Activated CD4-positive, CD25-positive, alpha-beta regulatory T cell treated with anti-CD3 and anti-CD28 coated beads, Interleukin-2, amount 50 U/mL, for 72 hours (primary cell): ENCODE results near the gene MAD1L1.
A peak's percentile ranks its signal among the peaks of the same experiment; 100 is the strongest.
"Not testable (repeated sequence)": the region's sequence is repeated elsewhere in the genome, so short reads cannot be mapped to it uniquely, and the experiment has no call there.

Source experiments
- DNase-seq: peaks from one replicate; pipeline ENCODE4 v3.0.0; 2021

The MAD1L1 gene

GRCh38 chr7:1976521-1976920 is 256.2 kb downstream of the MAD1L1 start:
- DNase-seq: not testable (repeated sequence)

GRCh38 chr7:1975581-1975980 is 257.2 kb downstream of the MAD1L1 start:
- DNase-seq: no peak

GRCh38 chr7:1975179-1975578 is 257.6 kb downstream of the MAD1L1 start:
- DNase-seq: no peak

GRCh38 chr7:1974290-1975101 is 258.2 kb downstream of the MAD1L1 start:
- no peak for DNase-seq

- no peak for DNase-seq
These were observed 259.2 kb downstream of the MAD1L1 start for GRCh38 chr7:1973321-1974251.

- DNase-seq: no peak
These were observed 260.0 kb downstream of the MAD1L1 start for GRCh38 chr7:1972744-1973143.

GRCh38 chr7:1971946-1972654 is 260.6 kb downstream of the MAD1L1 start:
- no peak for DNase-seq

- no peak for DNase-seq
These were observed 261.9 kb downstream of the MAD1L1 start for GRCh38 chr7:1970895-1971294.

- DNase-seq: not testable (repeated sequence)
These were observed 262.5 kb downstream of the MAD1L1 start for GRCh38 chr7:1970285-1970660.

GRCh38 chr7:1969459-1970284 is 263.1 kb downstream of the MAD1L1 start:
- no peak for DNase-seq

GRCh38 chr7:1968397-1969111 is 264.2 kb downstream of the MAD1L1 start:
- DNase-seq: no peak

GRCh38 chr7:1967512-1968396 is 265.0 kb downstream of the MAD1L1 start:
- no peak for DNase-seq

- DNase-seq: no peak
These were observed 266.0 kb downstream of the MAD1L1 start for GRCh38 chr7:1966631-1967200.

- no peak for DNase-seq
These were observed 267.0 kb downstream of the MAD1L1 start for GRCh38 chr7:1965579-1966294.

GRCh38 chr7:1964913-1965578 is 267.7 kb downstream of the MAD1L1 start:
- DNase-seq: no peak

GRCh38 chr7:1964211-1964912 is 268.4 kb downstream of the MAD1L1 start:
- no peak for DNase-seq

GRCh38 chr7:1963575-1963974 is 269.2 kb downstream of the MAD1L1 start:
- DNase-seq: no peak

- DNase-seq: peak; percentile 63
These were observed 271.0 kb downstream of the MAD1L1 start for GRCh38 chr7:1961701-1962276.
